NCI-H69 (cell line): ENCODE measurements around the gene KHDC1L.
"Not testable (repeated sequence)": the region's sequence is repeated elsewhere in the genome, so short reads cannot be mapped to it uniquely, and the experiment has no call there.

Experiments used
- DNase-seq: peaks from one replicate; lab custom pipeline; 2025; lab: John Stamatoyannopoulos, UW

KHDC1L gene

DNA sequence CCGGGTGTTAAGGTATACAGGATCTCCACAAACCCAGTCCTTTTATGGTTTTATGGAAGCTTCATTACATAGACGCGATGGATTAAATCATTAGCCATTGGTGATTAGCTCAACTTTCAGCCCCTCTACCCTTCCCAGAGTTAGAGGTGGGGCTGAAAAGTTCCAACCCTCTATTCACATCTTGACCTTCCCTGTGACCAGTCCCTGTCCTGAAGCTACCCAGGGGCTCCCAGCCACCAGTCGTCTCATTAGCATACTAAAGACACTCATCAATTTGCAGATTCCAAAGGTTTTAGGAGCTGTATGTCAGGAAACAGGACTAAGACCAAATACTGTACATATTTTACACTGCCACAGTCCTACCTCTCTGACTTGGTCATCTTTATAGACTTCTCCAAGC is 21.0 kb downstream of the KHDC1L start:
- no peak for DNase-seq

DNA sequence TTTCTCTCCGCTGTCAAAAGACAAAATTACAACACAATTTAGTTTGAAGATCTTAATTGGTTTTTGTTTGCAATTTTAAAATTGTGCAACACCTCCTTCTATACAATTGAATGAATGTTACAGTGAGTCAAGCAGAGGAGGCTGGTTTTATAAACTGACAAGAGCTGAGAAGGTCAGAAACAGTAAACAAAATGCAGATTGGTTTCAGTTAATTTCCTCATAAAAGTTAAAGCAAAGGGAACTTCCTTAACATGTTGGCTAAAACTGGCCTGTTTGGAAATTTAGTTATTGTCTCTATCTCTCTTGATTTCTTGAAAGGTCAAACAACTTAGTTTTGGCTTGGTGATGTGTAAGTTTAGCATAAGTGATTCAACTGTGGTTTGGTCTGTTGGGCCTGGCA is 22.2 kb downstream of the KHDC1L start:
- DNase-seq: no peak

DNA sequence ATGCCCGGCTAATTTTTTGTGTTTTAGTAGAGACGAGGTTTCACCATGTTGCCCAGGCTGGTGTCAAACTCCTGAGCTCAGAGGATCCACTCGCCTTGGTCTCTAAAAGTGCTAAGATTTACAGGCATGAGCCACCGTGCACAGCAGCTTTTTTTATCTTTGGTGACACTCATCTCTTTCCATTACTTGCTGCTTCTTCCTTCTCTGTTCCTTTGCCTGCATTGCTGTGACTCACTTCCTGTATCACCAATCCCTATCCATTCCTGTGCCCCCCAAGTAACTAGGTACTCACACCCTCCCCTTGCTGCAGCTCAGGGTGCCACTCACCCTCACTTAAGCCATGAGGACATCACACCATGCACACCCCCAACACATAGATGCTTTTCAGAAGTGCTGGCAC is 24.6 kb downstream of the KHDC1L start:
- DNase-seq: no peak

DNA sequence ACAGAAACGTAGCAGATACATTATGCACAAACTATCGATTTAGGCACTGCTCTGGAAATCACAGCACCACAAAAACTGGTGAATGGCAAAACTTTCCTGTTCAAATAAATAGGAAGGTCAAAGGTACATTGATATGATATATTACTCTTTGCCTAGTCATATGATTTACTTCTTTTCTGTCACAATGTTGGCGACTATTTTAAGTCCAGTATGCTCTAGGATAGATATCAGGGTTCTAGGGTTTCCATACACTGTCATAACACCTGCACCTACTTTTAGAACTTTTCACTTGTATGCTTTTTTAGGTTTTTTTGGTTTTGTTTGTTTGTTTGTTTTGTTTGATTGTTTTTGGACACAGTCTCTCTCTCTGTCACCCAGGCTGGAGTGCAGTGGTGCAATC is 25.0 kb downstream of the KHDC1L start:
- DNase-seq: no peak

- no peak for DNase-seq
These were observed 30.6 kb downstream of the KHDC1L start for GRCh38 chr6:73194744-73195143.

- not testable (repeated sequence) for DNase-seq
These were observed 32.0 kb downstream of the KHDC1L start for GRCh38 chr6:73193302-73193701.

GRCh38 chr6:73182021-73182607 is 43.2 kb downstream of the KHDC1L start:
- no peak for DNase-seq

GRCh38 chr6:73180763-73181619 is 44.3 kb downstream of the KHDC1L start:
- DNase-seq: peak; percentile 78

DNA sequence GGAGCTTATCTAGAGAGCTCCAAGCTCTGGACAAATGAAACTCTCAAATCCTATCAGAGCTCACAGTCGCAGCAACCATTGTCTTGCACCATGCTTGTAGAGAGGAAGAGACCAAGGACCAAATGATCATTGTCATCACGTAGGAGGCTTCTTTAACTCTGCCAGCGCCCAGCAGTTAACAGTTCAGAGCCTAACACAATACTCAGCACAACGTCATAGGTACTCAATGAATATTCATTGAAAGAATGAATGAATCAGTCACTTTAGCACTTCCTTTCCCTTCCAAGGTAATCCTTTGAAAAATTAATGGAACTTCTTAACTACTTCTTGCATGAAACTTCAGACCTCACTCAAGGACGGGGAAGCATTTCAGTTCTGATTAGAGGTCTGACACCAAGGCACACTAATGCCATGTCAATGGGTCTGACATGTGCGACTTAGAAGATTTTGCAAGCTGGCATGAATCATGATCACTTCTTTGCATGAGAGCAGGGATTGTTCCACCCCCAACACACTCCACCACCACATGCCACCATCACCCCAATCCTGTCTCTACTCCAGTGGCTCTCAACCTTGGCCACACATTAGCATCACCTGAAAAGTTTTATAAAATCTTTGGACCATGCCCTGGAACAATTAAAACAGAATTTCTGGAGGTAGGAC is 45.1 kb downstream of the KHDC1L start:
- no peak for DNase-seq

- DNase-seq: no peak
These were observed 47.9 kb downstream of the KHDC1L start for GRCh38 chr6:73177221-73177944.

- DNase-seq: no peak
These were observed 49.2 kb downstream of the KHDC1L start for GRCh38 chr6:73176057-73176456.

GRCh38 chr6:73174646-73175045 is 50.6 kb downstream of the KHDC1L start:
- no peak for DNase-seq
